Measurements from ENCODE around the gene PTPN4.

DNA sequence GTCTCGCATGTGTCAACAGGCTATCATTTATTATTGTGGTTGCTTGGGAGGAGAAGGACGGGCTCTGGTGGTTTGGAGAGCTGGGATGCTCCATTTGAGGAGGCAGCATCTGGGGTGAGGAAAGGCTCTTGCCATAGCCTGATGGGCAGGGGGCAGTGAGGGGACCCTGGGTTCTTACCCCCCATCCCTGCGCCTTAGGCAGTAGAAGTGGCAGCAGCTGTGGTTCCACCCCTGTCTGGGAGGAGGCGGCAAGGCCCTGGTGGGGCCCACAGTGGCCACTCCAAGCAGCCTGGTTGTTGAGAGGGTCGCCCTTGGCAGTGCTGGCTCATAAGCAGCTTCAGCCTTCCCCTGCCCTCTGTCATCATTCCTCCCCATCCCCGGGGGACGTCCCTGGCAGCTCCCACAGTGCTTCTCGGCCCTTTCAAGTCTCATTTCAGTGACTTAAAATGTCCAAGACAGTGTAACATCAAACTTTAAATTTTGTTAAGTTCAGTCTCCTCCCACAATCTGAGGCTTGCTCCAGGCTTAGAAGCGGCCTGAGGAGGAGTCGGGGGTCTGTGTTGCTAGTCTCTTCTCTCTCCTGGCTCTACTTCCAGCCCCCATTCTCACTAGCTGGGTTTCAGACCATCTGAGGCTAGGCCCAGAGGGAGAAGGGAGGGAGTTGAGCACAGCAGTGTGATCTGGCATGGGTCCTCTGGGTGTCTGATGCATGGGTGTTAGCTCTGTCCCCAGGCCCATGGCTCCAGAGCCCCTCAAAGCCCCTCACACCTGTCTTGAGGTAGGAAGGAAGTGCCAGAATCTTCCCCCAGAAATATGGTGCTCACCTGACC lies 34.9 kb upstream of the PTPN4 start:
- TF ChIP-seq, protein P1, sequence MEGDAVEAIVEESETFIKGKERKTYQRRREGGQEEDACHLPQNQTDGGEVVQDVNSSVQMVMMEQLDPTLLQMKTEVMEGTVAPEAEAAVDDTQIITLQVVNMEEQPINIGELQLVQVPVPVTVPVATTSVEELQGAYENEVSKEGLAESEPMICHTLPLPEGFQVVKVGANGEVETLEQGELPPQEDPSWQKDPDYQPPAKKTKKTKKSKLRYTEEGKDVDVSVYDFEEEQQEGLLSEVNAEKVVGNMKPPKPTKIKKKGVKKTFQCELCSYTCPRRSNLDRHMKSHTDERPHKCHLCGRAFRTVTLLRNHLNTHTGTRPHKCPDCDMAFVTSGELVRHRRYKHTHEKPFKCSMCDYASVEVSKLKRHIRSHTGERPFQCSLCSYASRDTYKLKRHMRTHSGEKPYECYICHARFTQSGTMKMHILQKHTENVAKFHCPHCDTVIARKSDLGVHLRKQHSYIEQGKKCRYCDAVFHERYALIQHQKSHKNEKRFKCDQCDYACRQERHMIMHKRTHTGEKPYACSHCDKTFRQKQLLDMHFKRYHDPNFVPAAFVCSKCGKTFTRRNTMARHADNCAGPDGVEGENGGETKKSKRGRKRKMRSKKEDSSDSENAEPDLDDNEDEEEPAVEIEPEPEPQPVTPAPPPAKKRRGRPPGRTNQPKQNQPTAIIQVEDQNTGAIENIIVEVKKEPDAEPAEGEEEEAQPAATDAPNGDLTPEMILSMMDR (IDR thresholded peaks at IDR 0.05) = no peak
- TF ChIP-seq POLR2A (IDR thresholded peaks at IDR 0.05) (no peak), EP300 (IDR thresholded peaks at IDR 0.05) (no peak)

Measured in ovary (tissue), 3 donors.